IgD-negative memory B cell (primary cell): Measurements from ENCODE around the gene ABT1. TPM values are rescaled to one million over a fixed set of nuclear protein-coding genes. Genes with fewer than 3 reads are reported as not detected.

Experiments
- H3K27ac Mint-ChIP-seq, 3 donors: one replicate each; pipeline ENCODE4 v1.8.0; 2020 to 2022; ENCODE audit warnings: mild to moderate bottlenecking in 3 of 3, mixed read lengths in 3 of 3, moderate library complexity in 1 of 3
- H3K27me3 Mint-ChIP-seq: one replicate; pipeline ENCODE4 v1.8.0; 2021; ENCODE audit warnings: mixed read lengths
- H3K36me3 Mint-ChIP-seq: one replicate; pipeline ENCODE4 v1.8.0; 2020; ENCODE audit warnings: mild to moderate bottlenecking, mixed read lengths
- H3K4me1 Mint-ChIP-seq, 3 donors: one replicate each; pipeline ENCODE4 v1.8.0; 2020 to 2022; ENCODE audit warnings: mixed read lengths in 3 of 3, mild to moderate bottlenecking in 1 of 3
- H3K4me3 Mint-ChIP-seq, 4 donors: one replicate each; pipeline ENCODE4 v1.8.0; 2020 to 2022; ENCODE audit warnings: mild to moderate bottlenecking in 4 of 4, mixed read lengths in 4 of 4, moderate library complexity in 3 of 4
- H3K9me3 Mint-ChIP-seq, 3 donors: one replicate each; pipeline ENCODE4 v1.8.0; 2020 to 2021; ENCODE audit warnings: mixed read lengths in 3 of 3, mild to moderate bottlenecking in 1 of 3
- polyA plus RNA-seq: library from polyadenylated mRNA; unstranded; fragments of 300-500 nt; fragmentation: Illumina TruSeq; gene quantifications from one replicate; pipeline ENCODE4 v1.2.3, GENCODE V29; 2021

ABT1 gene
- polyA plus RNA-seq, 1 donor from 2014 or later: 44.0 TPM

- Mint-ChIP-seq H3K27ac (no peak overlapping the region), H3K27me3 (peaks cover 20% of the 10 kb centered on the region), H3K36me3 (no peaks in the 10 kb centered on the region), H3K4me1 (peaks cover 0 to 3% (median 0%) of the 10 kb centered on the region in 3 donors), H3K9me3 (no peaks in the 10 kb centered on the region), H3K4me3 (peak overlapping the region in 1 of 4 donors; percentile 5)
These were observed 4.1 kb upstream of the ABT1 start for GRCh38 chr6:26592649-26593048.

GRCh38 chr6:26593278-26594130, 3.2 kb upstream of the ABT1 start:
- Mint-ChIP-seq H3K27me3 (peaks cover 20% of the 10 kb centered on the region), H3K36me3 (no peaks in the 10 kb centered on the region)

GRCh38 chr6:26594131-26594498, 2.6 kb upstream of the ABT1 start:
- H3K36me3 Mint-ChIP-seq: no peaks in the 10 kb centered on the region
- peak overlapping the region in 2 of 3 donors; percentile 11 to 31 for H3K27ac Mint-ChIP-seq
- H3K4me3 Mint-ChIP-seq: peak overlapping the region in 1 of 4 donors; percentile 18
- peaks cover 0 to 11% (median 5%) of the 10 kb centered on the region in 3 donors for H3K4me1 Mint-ChIP-seq
- H3K27me3 Mint-ChIP-seq: peaks cover 20% of the 10 kb centered on the region
- H3K9me3 Mint-ChIP-seq: no peaks in the 10 kb centered on the region

More at GRCh38 chr6:26593278-26594130, 3.2 kb upstream of the ABT1 start:
- Mint-ChIP-seq H3K27ac (peak overlapping the region in 2 of 3 donors; percentile 9 to 31), H3K4me1 (peaks cover 0 to 10% (median 5%) of the 10 kb centered on the region in 3 donors), H3K4me3 (peak overlapping the region in 1 of 4 donors; percentile 19), H3K9me3 (no peaks in the 10 kb centered on the region)

GRCh38 chr6:26594730-26595632, 1.8 kb upstream of the ABT1 start:
- Mint-ChIP-seq H3K27me3 (peaks cover 15% of the 10 kb centered on the region), H3K36me3 (no peaks in the 10 kb centered on the region), H3K27ac (peak overlapping the region in 2 of 3 donors; percentile 27 to 31), H3K4me3 (peak overlapping the region in 3 of 4 donors; percentile 20 to 39 (median 26)), H3K4me1 (peaks cover 0 to 11% (median 6%) of the 10 kb centered on the region in 3 donors), H3K9me3 (no peaks in the 10 kb centered on the region)

GRCh38 chr6:26595669-26596269, 984 bp upstream of the ABT1 start:
- Mint-ChIP-seq H3K9me3 (no peaks in the 10 kb centered on the region), H3K4me3 (no peak overlapping the region), H3K36me3 (no peaks in the 10 kb centered on the region)

GRCh38 chr6:26597389-26597766, 625 bp downstream of the ABT1 start:
- H3K4me1 Mint-ChIP-seq: peaks cover 0 to 11% (median 6%) of the 10 kb centered on the region in 3 donors
- no peak overlapping the region for H3K27ac Mint-ChIP-seq
- no peak overlapping the region for H3K4me3 Mint-ChIP-seq

More at GRCh38 chr6:26595669-26596269, 984 bp upstream of the ABT1 start:
- Mint-ChIP-seq H3K27me3 (peaks cover 11% of the 10 kb centered on the region), H3K27ac (no peak overlapping the region), H3K4me1 (peaks cover 0 to 11% (median 6%) of the 10 kb centered on the region in 3 donors)

GRCh38 chr6:26597821-26598220, 1.1 kb downstream of the ABT1 start:
- peak overlapping the region in 1 of 3 donors; percentile 88 for H3K27ac Mint-ChIP-seq
- peaks cover 0 to 11% (median 6%) of the 10 kb centered on the region in 3 donors for H3K4me1 Mint-ChIP-seq
- no peak overlapping the region for H3K4me3 Mint-ChIP-seq
- H3K36me3 Mint-ChIP-seq: no peaks in the 10 kb centered on the region
- peaks cover 9% of the 10 kb centered on the region for H3K27me3 Mint-ChIP-seq
- H3K9me3 Mint-ChIP-seq: no peaks in the 10 kb centered on the region

More at GRCh38 chr6:26597389-26597766, 625 bp downstream of the ABT1 start:
- H3K27me3 Mint-ChIP-seq: peaks cover 9% of the 10 kb centered on the region
- no peaks in the 10 kb centered on the region for H3K9me3 Mint-ChIP-seq
- no peaks in the 10 kb centered on the region for H3K36me3 Mint-ChIP-seq

GRCh38 chr6:26598267-26598666, 1.5 kb downstream of the ABT1 start:
- no peaks in the 10 kb centered on the region for H3K9me3 Mint-ChIP-seq
- H3K4me1 Mint-ChIP-seq: peaks cover 0 to 11% (median 6%) of the 10 kb centered on the region in 3 donors
- H3K4me3 Mint-ChIP-seq: no peak overlapping the region
- no peaks in the 10 kb centered on the region for H3K36me3 Mint-ChIP-seq
- peak overlapping the region in 1 of 3 donors; percentile 88 for H3K27ac Mint-ChIP-seq
- H3K27me3 Mint-ChIP-seq: peaks cover 8% of the 10 kb centered on the region

GRCh38 chr6:26599134-26599533, 2.4 kb downstream of the ABT1 start:
- peak overlapping the region in 1 of 4 donors; percentile 66 for H3K4me3 Mint-ChIP-seq
- H3K27ac Mint-ChIP-seq: peak overlapping the region in 1 of 3 donors; percentile 75
- peaks cover 0 to 11% (median 6%) of the 10 kb centered on the region in 3 donors for H3K4me1 Mint-ChIP-seq
- H3K27me3 Mint-ChIP-seq: peaks cover 1% of the 10 kb centered on the region
- no peaks in the 10 kb centered on the region for H3K9me3 Mint-ChIP-seq
- H3K36me3 Mint-ChIP-seq: no peaks in the 10 kb centered on the region

- Mint-ChIP-seq H3K27ac (peak overlapping the region in 1 of 3 donors; percentile 75), H3K4me1 (peaks cover 0 to 11% (median 6%) of the 10 kb centered on the region in 3 donors), H3K4me3 (peak overlapping the region in 1 of 4 donors; percentile 66), H3K27me3 (no peaks in the 10 kb centered on the region), H3K9me3 (no peaks in the 10 kb centered on the region), H3K36me3 (no peaks in the 10 kb centered on the region)
These were observed 2.8 kb downstream of the ABT1 start for GRCh38 chr6:26599591-26599990.

- H3K4me3 Mint-ChIP-seq: no peak overlapping the region
- H3K36me3 Mint-ChIP-seq: no peaks in the 10 kb centered on the region
- H3K27me3 Mint-ChIP-seq: no peaks in the 10 kb centered on the region
- peaks cover 0 to 11% (median 6%) of the 10 kb centered on the region in 3 donors for H3K4me1 Mint-ChIP-seq
- peak overlapping the region in 1 of 3 donors; percentile 33 for H3K27ac Mint-ChIP-seq
- no peaks in the 10 kb centered on the region for H3K9me3 Mint-ChIP-seq
These were observed 4.0 kb downstream of the ABT1 start for GRCh38 chr6:26600759-26601158.

GRCh38 chr6:26602262-26602661, 5.5 kb downstream of the ABT1 start:
- no peak overlapping the region for H3K4me3 Mint-ChIP-seq
- no peaks in the 10 kb centered on the region for H3K36me3 Mint-ChIP-seq
- no peak overlapping the region for H3K27ac Mint-ChIP-seq
- peaks cover 0 to 11% (median 6%) of the 10 kb centered on the region in 3 donors for H3K4me1 Mint-ChIP-seq
- no peaks in the 10 kb centered on the region for H3K9me3 Mint-ChIP-seq
- no peaks in the 10 kb centered on the region for H3K27me3 Mint-ChIP-seq

- Mint-ChIP-seq H3K4me3 (no peak overlapping the region), H3K27ac (no peak overlapping the region), H3K36me3 (no peaks in the 10 kb centered on the region), H3K27me3 (no peaks in the 10 kb centered on the region), H3K4me1 (peaks cover 0 to 3% (median 2%) of the 10 kb centered on the region in 3 donors), H3K9me3 (no peaks in the 10 kb centered on the region)
These were observed 7.3 kb downstream of the ABT1 start for GRCh38 chr6:26604026-26604425.

- Mint-ChIP-seq H3K27me3 (no peaks in the 10 kb centered on the region), H3K4me1 (peaks cover 0 to 3% (median under 1%) of the 10 kb centered on the region in 3 donors), H3K27ac (no peak overlapping the region), H3K4me3 (no peak overlapping the region), H3K9me3 (no peaks in the 10 kb centered on the region), H3K36me3 (no peaks in the 10 kb centered on the region)
These were observed 8.0 kb downstream of the ABT1 start for GRCh38 chr6:26604797-26605196.
